SK-N-SH (cell line): ENCODE data around the gene PHKA1.
"Not testable (repeated sequence)": the region's sequence is repeated elsewhere in the genome, so short reads cannot be mapped to it uniquely, and the experiment has no call there.

Source experiments
- CHD2 ChIP-seq: fragments of 150-350 bp; IDR thresholded peaks from 2 replicates; pipeline ENCODE4 v1.6.1; 2018; ENCODE audit warnings: low read length; ENCODE audit not compliant: partially characterized antibody
- TF ChIP-seq, protein P1 (sequence below): fragments of 200-600 bp; sonication (generic); IDR thresholded peaks from 2 replicates; pipeline ENCODE4 v1.6.1; 2017; ENCODE audit warnings: antibody characterized with exemption, mild to moderate bottlenecking, moderate library complexity
- TF ChIP-seq, protein P2 (sequence below): IDR thresholded peaks from 2 replicates; pipeline ENCODE4; 2012

DNA sequence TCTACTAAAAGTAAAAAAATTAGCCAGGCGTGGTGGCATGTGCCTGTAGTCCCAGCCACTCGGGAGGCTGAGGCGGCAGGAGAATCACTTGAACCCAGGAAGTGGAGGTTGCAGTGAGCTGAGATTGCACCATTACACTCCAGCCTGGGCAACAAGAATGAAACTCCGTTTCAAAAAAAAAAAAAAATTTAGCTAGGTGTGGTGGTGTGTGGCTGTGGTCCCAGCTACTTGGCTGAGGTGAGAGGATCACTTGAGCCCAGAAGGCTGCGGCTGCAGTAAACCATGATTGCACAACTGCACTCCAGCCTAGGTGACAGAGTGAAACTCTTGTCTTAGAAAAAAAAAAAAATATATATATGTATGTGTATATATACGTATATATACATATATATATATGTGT lies 161.7 kb downstream of the PHKA1 start:
- TF ChIP-seq, protein P1, sequence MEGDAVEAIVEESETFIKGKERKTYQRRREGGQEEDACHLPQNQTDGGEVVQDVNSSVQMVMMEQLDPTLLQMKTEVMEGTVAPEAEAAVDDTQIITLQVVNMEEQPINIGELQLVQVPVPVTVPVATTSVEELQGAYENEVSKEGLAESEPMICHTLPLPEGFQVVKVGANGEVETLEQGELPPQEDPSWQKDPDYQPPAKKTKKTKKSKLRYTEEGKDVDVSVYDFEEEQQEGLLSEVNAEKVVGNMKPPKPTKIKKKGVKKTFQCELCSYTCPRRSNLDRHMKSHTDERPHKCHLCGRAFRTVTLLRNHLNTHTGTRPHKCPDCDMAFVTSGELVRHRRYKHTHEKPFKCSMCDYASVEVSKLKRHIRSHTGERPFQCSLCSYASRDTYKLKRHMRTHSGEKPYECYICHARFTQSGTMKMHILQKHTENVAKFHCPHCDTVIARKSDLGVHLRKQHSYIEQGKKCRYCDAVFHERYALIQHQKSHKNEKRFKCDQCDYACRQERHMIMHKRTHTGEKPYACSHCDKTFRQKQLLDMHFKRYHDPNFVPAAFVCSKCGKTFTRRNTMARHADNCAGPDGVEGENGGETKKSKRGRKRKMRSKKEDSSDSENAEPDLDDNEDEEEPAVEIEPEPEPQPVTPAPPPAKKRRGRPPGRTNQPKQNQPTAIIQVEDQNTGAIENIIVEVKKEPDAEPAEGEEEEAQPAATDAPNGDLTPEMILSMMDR, result not testable (repeated sequence)
- TF ChIP-seq, protein P2, sequence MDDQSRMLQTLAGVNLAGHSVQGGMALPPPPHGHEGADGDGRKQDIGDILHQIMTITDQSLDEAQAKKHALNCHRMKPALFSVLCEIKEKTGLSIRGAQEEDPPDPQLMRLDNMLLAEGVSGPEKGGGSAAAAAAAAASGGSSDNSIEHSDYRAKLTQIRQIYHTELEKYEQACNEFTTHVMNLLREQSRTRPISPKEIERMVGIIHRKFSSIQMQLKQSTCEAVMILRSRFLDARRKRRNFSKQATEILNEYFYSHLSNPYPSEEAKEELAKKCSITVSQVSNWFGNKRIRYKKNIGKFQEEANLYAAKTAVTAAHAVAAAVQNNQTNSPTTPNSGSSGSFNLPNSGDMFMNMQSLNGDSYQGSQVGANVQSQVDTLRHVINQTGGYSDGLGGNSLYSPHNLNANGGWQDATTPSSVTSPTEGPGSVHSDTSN, result not testable (repeated sequence)
- TF ChIP-seq CHD2, result not testable (repeated sequence)
